ENCODE measurements around the gene FOXP1.

Gene FOXP1

DNA sequence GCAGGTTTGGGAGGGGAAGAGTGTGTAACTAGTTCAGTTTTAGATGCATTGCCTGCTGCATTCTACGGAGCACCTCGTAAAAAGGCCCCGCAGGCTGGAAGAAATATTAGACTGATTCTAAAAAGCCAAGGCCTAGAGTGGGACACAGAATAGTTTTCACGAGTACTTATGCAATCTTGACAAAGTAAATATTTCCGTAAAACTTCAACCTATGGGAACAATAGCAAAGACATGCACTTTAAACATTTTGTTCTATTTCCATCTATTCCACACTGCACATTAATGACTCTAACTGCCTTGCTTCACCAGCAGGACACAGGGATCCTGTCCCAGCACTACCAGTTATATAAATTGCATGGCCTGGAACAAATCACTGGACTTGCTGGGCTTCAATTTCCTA is 260.0 kb downstream of the FOXP1 start:
- DNase-seq (ENCODE audit: extremely low read depth, insufficient read length), result no peak
- Histone ChIP-seq H3K36me3 (ENCODE audit: control insufficient read depth, insufficient read depth, low read length) (no peaks in the 10 kb centered on the region), H3K27me3 (replicated peaks; ENCODE audit: control insufficient read depth, insufficient read depth, low read length) (no peaks in the 10 kb centered on the region; the same call in 1 of the 2 replicates), H3K4me3 (replicated peaks; ENCODE audit: low read depth, low read length) (no peak overlapping the region)
- TF ChIP-seq, protein P1, sequence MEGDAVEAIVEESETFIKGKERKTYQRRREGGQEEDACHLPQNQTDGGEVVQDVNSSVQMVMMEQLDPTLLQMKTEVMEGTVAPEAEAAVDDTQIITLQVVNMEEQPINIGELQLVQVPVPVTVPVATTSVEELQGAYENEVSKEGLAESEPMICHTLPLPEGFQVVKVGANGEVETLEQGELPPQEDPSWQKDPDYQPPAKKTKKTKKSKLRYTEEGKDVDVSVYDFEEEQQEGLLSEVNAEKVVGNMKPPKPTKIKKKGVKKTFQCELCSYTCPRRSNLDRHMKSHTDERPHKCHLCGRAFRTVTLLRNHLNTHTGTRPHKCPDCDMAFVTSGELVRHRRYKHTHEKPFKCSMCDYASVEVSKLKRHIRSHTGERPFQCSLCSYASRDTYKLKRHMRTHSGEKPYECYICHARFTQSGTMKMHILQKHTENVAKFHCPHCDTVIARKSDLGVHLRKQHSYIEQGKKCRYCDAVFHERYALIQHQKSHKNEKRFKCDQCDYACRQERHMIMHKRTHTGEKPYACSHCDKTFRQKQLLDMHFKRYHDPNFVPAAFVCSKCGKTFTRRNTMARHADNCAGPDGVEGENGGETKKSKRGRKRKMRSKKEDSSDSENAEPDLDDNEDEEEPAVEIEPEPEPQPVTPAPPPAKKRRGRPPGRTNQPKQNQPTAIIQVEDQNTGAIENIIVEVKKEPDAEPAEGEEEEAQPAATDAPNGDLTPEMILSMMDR (IDR thresholded peaks at IDR 0.05; ENCODE audit: insufficient read depth, low read length, poor library complexity, severe bottlenecking), result no peak

DNA sequence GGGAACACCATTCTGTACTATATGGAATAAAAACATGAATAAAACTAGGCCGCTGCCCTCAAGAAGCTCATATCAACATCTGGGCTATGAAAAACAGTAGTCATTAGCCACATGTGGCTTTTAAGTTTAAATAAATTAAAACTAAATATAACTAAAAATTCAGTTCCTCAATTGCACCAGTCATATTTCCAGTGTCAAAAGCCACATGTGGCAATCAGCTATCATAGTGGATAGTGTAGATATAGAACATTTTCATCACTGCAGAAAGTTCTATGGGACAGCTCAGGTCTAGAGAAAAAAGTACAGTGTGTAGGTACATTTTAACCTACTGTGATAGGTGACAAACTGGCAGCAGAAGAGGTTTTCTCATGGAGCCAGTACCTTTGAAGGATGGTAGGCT is 261.4 kb downstream of the FOXP1 start:
- H3K4me3 ChIP-seq (replicated peaks; ENCODE audit: low read depth, low read length), result no peak overlapping the region
- TF ChIP-seq, protein P1 (IDR thresholded peaks at IDR 0.05; ENCODE audit: insufficient read depth, low read length, poor library complexity, severe bottlenecking), result no peak
- DNase-seq (ENCODE audit: extremely low read depth, insufficient read length), result no peak
- no peaks in the 10 kb centered on the region; the same call in 1 of the 2 replicates for H3K27me3 ChIP-seq (replicated peaks; ENCODE audit: control insufficient read depth, insufficient read depth, low read length)
- H3K36me3 ChIP-seq (ENCODE audit: control insufficient read depth, insufficient read depth, low read length), result no peaks in the 10 kb centered on the region

DNA sequence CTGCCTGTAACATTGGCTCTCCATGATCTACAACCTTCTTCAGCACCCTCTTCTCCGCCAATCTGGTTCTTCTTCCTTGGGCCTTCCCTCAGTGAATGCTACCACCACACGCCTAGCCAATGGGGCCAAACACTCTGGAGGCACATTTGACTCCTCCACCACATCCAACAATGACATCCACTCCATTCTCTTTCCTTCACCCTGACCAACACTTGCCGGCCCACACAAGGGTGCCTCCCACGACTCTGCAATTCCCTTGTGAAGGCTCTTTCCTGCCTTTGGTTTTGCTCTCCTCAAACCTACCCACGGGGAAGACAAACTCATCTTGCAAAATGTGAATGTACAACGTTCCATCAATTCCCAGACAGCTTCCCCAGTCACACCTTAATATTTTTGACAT is 263.8 kb downstream of the FOXP1 start:
- H3K27me3 ChIP-seq (replicated peaks; ENCODE audit: control insufficient read depth, insufficient read depth, low read length), result no peaks in the 10 kb centered on the region; the same call in 1 of the 2 replicates
- TF ChIP-seq, protein P1 (IDR thresholded peaks at IDR 0.05; ENCODE audit: insufficient read depth, low read length, poor library complexity, severe bottlenecking), result no peak
- no peak overlapping the region for H3K4me3 ChIP-seq (replicated peaks; ENCODE audit: low read depth, low read length)
- DNase-seq (ENCODE audit: extremely low read depth, insufficient read length), result no peak
- no peaks in the 10 kb centered on the region for H3K36me3 ChIP-seq (ENCODE audit: control insufficient read depth, insufficient read depth, low read length)

DNA sequence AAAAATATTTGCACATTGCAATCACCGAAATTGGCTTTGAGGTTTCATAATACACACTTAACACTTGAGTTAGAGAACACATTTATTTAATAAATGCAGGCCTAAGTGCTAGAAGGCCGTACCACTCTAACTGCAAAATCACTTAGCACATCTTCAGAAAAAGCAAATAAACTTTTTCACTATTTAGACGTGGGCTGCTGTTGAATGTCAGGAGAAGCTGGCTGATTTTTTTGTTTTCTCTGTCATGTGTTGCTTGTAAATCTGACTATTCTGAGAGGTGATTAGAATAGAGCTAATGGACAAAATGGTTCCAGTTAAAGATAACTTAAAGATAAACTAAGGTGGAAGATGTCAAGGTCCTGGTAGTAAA is 265.1 kb downstream of the FOXP1 start:
- TF ChIP-seq, protein P1 (IDR thresholded peaks at IDR 0.05; ENCODE audit: insufficient read depth, low read length, poor library complexity, severe bottlenecking), result no peak
- DNase-seq (ENCODE audit: extremely low read depth, insufficient read length), result no peak
- H3K27me3 ChIP-seq (replicated peaks; ENCODE audit: control insufficient read depth, insufficient read depth, low read length), result no peaks in the 10 kb centered on the region; the same call in 1 of the 2 replicates
- no peak overlapping the region for H3K4me3 ChIP-seq (replicated peaks; ENCODE audit: low read depth, low read length)
- no peaks in the 10 kb centered on the region for H3K36me3 ChIP-seq (ENCODE audit: control insufficient read depth, insufficient read depth, low read length)

DNA sequence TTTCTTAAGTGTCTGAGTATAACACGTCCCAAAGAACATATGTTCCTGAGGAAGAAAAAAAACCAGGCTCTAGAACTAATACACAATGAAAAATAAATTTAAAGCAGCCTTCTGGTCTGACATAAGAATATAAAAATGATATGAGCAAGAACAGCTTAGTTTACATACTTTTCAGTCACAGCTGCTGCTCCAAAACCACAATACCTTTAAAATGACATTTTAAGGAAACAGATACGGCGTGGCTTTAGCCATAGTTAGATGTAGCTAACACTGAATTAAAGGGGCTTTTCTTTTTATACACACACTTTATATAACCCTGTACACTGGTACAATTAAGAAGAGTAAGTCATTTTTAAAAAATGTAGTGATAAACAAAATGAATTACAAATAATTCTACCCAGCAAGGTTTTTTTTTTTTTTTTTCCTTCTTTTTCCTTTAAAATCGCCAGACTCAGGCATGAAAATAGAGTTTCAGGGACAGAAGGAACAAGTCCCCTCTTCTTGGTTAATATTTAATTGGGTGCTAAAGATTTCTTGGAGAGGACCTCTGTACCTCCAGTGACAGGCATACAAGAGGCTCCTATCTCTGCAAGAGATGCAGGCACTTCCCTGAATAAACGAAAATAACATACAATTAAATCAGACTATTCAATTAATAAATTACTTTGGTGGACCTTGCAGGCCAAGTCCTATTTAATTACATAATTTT is 265.6 kb downstream of the FOXP1 start:
- TF ChIP-seq, protein P1 (IDR thresholded peaks at IDR 0.05; ENCODE audit: insufficient read depth, low read length, poor library complexity, severe bottlenecking), result no peak
- Histone ChIP-seq H3K27me3 (replicated peaks; ENCODE audit: control insufficient read depth, insufficient read depth, low read length) (no peaks in the 10 kb centered on the region; the same call in 1 of the 2 replicates), H3K4me3 (replicated peaks; ENCODE audit: low read depth, low read length) (no peak overlapping the region), H3K36me3 (ENCODE audit: control insufficient read depth, insufficient read depth, low read length) (no peaks in the 10 kb centered on the region)
- no peak for DNase-seq (ENCODE audit: extremely low read depth, insufficient read length)
